ENCODE results near the gene PCP2.

DNA sequence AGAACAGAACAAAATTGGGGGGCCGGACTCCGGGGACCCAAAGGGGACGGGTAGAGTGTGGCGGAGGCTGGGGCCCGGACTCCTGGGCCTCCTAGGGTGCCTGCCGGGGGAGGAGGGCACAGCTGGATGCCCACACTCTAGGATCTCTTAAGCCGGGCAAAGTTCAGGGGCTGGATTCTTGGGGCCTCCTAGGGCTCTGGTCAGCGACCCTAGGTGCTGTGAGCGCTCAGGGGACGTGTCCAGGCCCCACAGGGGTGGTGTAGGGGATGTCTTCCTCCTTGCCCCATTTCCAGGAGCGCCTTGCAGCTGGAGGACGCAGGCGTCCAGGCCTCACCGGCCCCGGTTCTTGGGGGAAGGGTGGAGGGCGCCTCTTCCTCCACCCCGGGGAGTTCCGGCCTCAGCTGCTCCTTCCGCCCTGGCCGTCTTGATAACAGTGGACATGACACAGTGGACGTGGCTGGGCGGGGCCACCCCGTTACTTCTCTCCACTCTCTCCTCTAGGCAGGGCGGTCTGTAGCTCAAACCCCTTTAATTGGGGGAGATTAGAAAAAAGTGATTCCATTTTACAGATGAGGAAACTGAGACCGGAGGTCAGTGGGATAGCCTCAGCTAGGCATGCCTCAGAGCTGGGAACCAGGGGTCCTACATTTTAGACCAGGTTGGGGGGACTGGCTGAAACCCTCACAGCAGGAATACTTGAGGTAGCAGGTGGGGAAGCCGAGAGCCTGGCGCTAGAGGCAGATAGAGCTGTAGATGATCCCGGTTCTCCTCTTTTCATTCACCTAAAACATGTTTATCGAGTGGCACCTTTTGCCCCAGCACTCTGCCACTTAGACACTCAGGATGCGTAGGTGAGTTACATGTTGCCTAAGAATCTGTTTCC, 4.1 kb upstream of the PCP2 start:
- TF ChIP-seq, protein P1, sequence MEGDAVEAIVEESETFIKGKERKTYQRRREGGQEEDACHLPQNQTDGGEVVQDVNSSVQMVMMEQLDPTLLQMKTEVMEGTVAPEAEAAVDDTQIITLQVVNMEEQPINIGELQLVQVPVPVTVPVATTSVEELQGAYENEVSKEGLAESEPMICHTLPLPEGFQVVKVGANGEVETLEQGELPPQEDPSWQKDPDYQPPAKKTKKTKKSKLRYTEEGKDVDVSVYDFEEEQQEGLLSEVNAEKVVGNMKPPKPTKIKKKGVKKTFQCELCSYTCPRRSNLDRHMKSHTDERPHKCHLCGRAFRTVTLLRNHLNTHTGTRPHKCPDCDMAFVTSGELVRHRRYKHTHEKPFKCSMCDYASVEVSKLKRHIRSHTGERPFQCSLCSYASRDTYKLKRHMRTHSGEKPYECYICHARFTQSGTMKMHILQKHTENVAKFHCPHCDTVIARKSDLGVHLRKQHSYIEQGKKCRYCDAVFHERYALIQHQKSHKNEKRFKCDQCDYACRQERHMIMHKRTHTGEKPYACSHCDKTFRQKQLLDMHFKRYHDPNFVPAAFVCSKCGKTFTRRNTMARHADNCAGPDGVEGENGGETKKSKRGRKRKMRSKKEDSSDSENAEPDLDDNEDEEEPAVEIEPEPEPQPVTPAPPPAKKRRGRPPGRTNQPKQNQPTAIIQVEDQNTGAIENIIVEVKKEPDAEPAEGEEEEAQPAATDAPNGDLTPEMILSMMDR (IDR thresholded peaks at IDR 0.05), result no peak
- no peak for TF ChIP-seq EZH2 (IDR thresholded peaks at IDR 0.05; ENCODE audit: borderline replicate concordance, insufficient read depth, low read depth, low read length, poor library complexity, severe bottlenecking)
